GM12875 (cell line): ENCODE data around the gene CABP4.

Source experiments
- H3K4me3 ChIP-seq: one replicate; pipeline ENCODE4 v1.5.1; 2011; ENCODE audit warnings: low read depth, low read length, control low read depth
- TF ChIP-seq, protein P1 (sequence below): IDR thresholded peaks from 2 replicates; pipeline ENCODE4 v1.5.1; 2011; ENCODE audit warnings: low read depth, mild to moderate bottlenecking, control low read depth, inconsistent platforms, low read length, moderate library complexity, borderline replicate concordance; ENCODE audit not compliant: insufficient read depth

CABP4 gene

GRCh38 chr11:67500484-67500821, 45.3 kb downstream of the CABP4 start:
- TF ChIP-seq, protein P1, sequence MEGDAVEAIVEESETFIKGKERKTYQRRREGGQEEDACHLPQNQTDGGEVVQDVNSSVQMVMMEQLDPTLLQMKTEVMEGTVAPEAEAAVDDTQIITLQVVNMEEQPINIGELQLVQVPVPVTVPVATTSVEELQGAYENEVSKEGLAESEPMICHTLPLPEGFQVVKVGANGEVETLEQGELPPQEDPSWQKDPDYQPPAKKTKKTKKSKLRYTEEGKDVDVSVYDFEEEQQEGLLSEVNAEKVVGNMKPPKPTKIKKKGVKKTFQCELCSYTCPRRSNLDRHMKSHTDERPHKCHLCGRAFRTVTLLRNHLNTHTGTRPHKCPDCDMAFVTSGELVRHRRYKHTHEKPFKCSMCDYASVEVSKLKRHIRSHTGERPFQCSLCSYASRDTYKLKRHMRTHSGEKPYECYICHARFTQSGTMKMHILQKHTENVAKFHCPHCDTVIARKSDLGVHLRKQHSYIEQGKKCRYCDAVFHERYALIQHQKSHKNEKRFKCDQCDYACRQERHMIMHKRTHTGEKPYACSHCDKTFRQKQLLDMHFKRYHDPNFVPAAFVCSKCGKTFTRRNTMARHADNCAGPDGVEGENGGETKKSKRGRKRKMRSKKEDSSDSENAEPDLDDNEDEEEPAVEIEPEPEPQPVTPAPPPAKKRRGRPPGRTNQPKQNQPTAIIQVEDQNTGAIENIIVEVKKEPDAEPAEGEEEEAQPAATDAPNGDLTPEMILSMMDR, result no peak
- H3K4me3 ChIP-seq, result no peak overlapping the region

- TF ChIP-seq, protein P1, result no peak
Measured at GRCh38 chr11:67500831-67501715, 45.9 kb downstream of the CABP4 start.

DNA sequence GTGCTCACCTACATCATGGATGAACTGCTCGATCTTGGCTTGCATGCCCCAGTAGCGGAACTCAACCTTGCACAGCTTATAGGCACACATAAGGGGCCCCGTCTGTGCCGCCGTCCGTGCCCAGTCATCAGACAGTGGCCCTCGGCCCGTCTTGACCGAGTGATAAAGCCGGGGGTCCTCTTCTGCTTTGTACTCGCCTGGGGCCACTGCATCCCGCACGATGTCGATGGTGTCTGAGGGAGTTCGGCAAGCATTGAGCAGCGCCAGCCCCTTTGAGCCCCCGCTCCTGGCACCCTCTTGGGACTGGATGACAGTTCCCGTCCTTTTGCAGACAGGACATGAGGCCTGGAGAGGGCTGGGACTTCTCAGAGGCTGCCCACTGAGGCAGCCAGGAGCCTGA, 46.7 kb downstream of the CABP4 start:
- H3K4me3 ChIP-seq, result no peak overlapping the region
- TF ChIP-seq, protein P1, result no peak

More at GRCh38 chr11:67500831-67501715, 45.9 kb downstream of the CABP4 start:
- H3K4me3 ChIP-seq, result no peak overlapping the region

- no peak overlapping the region for H3K4me3 ChIP-seq
- TF ChIP-seq, protein P1, result no peak
Measured at GRCh38 chr11:67502328-67502979, 47.3 kb downstream of the CABP4 start.

GRCh38 chr11:67503119-67504004, 48.2 kb downstream of the CABP4 start:
- TF ChIP-seq, protein P1, result no peak
- H3K4me3 ChIP-seq, result peak overlapping the region; percentile 90

DNA sequence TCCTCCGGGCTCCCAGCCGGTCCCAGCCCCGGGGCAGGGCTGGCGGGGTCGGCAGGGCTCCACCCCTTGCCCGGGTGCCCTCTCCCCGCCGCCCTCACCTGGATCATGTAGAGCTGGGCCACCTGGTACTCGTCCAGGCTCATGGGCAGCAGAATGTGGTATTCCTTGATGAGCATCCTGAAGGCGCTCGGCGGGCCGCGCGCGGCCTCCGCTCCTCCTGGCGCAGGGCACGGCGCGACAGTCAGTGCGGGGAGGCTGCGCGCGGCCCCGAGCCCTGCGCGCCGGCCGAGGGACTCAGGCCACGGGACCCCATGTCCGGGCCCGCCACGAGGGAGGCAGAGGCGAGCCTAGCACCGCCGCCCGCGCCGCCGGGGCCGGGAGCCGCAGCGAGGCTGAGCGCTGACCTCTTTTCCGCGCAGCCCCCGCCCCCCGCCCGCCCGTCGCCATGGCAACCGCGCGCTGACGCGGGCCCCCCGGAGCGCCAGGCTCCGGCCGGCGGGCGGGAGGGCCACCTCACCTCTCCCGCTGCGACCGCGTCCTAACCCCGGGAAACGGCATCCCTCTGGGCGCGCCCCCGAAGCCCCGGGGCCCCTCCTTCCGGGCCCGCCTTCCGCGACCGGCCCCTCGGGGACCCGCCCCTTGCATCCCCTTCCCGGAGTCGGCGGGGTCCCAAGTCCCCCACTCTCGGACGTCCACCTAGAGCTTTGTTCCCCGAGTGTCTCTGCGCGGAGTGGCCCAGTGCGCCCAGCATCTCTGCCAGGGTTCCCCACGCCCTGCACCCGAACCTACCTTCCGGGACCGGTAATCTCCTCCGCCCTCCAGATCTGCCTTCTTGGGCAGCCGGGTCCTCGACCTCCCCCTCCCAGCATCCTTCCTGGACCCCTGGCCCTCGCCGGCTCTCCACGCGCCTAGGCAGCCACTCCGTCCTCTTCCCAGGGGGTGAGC, 49.1 kb downstream of the CABP4 start:
- TF ChIP-seq, protein P1, result no peak
- peak overlapping the region; percentile 90 for H3K4me3 ChIP-seq
